Measurements from ENCODE around the gene MTCH1.
"Not testable (repeated sequence)": the region's sequence is repeated elsewhere in the genome, so short reads cannot be mapped to it uniquely, and the experiment has no call there.

MTCH1 gene

DNA sequence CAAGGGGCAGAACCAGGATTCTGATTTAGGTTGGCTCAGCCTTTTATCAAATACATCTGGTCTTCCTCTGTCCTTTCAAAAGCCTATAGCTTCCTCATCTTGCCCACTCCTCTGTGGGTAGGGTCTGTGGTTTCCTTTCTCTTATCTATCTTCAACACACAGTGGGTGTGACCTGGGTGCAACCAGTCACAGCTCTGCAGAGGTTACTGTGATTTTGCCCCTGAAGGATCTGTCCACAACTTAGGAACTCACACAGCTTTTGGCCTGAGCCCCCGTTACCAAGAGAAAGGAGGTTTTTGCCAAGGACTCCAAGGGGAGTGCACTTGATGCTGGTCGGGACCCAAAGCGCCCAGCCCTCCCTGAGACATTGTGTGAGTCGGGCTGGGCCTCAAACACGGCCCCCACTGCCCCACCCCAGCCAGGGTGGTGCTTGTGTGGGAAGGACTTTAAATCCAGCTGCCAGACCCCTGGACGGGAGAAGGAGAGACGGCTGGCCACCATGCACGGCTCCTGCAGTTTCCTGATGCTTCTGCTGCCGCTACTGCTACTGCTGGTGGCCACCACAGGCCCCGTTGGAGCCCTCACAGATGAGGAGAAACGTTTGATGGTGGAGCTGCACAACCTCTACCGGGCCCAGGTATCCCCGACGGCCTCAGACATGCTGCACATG, 31.6 kb downstream of the MTCH1 start, which contains the start of gene PI16:
TSS of gene PI16 (plus strand) at position 477 of the 670 bp plus-strand sequence. CDS start at position 500, 23 bp downstream.
- no peak for DNase-seq (ENCODE audit: low read depth)

DNA sequence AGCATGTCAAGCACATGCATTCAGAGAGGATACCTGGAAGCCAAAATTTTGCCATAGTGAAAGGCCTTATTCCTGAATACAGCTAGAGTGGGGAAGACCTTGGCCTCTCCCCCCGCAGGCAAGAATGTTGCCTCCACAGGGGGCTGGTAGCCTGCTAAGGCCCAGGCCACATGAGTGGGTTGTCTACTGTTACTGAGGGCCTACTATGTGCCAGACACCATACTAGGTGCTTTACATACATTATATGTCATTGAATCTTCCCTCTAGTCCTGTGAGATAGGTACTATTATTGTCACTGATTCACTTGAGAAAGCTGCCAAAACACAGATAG, 32.1 kb downstream of the MTCH1 start:
- DNase-seq (ENCODE audit: low read depth): no peak

DNA sequence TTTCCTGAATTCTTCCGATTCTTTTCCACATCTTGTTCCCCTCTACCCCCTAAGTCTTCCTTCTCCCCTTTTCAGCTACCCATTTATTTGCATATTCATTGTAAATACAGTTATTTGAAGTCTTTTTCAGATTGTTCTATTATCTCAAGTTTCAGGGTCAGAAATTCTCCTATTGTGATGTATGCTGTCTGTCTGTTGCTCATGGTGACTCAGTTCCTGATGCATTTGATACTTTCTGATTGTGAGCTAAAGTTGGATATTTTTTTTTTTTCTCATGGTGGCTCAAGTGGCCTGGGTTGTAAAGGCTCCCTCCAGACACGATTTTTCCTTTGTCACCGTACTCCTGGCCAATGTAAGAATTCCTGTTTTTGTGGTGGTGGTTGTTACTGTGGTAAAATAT, 36.4 kb downstream of the MTCH1 start:
- no peak for DNase-seq (ENCODE audit: low read depth)

DNA sequence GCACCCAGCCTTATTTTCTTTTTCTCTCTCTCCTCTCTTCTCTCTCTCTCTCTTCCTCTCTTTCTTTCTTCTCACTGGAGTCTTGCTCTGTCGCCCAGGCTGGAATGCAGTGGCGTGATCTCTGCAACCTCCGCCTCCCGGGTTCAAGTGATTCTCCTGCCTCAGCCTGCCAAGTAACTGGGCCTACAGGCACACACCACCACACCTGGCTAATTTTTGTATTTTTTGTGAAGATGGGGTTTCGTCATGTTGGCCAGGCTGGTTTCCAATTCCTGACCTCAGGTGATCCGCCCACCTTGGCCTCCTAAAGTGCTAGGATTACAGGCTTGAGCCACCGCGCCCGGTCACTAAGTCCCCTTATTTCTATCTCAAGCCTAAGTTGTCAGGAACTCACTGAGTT, 36.9 kb downstream of the MTCH1 start:
- not testable (repeated sequence) for DNase-seq (ENCODE audit: low read depth)

DNA sequence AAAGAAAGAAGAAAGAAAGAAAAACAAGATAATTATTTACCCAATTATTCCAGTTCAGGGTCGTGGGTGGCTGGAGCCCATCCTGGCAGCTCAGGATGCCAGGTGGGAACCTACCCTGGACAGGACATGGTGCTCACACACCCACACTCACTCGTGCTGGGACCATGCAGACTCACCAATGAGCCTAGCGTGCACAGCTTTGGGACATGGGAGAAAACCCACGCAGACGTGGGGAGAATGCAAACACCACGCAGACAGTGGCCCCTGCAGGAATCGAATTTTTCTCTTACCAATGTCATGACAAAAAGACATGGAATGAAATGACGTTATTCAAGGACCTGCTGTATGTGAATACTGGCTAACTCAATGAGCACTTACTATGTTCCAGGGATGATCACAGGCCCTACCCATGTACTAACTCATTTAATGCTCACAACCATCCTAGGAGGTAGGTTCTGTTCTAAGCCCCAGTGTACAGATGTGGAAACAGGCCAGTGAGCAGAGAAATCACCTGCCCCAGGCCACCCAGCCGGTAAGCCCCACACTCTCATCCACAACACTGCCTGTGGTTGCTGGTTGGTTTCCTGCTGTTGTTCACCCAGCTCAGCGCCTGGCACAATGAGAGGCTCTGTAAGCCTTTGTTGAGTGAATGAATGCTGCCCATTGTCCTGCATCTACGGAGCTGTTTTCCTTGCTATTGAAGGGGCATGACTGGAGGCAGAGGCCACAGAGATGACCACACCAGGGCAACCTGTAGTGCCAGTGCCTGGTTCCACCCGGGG, 38.2 kb downstream of the MTCH1 start:
- DNase-seq (ENCODE audit: low read depth): no peak

DNA sequence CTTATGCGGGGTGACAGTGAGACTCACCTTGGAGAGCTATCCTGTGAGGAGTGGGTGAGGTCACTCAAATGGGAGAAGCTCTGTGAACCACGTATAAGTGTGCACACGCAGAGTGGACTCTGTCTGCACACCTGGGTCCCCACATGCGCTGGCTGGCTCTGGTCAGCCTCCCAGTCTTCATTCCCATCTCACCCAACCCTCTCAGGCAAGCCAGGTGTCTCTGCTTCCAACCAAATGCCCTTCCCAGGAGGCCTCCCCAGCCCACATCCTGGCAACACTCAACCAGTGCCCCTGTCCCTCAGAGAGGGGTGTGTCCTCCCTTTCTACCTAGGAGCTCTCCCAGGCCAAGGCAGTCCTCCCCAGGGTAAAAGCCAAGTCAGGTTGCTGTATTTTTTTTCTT, 39.5 kb downstream of the MTCH1 start:
- DNase-seq (ENCODE audit: low read depth): no peak

DNA sequence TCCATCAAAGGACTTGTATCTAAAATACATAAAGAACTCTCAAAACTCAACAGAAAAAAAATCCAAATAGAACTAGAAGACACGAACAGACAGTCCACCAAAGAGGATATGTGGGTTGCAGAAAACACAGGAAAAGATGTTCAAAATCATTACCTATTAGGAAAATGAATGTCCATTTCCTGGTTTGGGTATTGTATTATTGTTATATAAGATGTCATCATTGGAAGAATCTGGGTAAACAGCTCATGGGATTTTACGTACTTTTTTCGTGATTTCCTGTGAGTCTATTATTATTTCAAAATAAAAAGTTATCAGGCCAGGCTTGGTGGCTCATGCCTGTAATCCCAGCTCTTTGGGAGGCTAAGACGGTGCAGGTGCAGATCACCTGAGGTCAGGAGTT, 40.7 kb downstream of the MTCH1 start:
- no peak for DNase-seq (ENCODE audit: low read depth)

DNA sequence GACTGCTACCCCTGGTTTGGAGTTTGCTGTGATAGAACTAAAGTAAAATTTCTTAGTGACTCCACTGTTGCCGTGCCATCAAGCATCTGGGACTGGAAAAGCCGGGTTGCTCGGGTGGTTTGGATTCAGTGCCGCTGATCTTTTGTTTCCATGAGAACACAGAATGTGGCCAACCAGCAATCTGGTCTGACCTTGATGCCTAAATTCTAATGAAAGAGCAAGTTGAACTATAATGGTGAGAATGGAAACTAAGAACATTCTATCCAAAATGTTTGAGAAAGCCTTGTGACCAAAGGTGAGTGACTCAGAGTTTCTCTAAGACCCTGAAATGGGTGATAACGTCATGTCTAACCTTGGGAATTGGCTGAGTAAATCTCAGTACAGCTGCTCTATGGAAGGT, 41.3 kb downstream of the MTCH1 start:
- DNase-seq (ENCODE audit: low read depth): no peak

DNA sequence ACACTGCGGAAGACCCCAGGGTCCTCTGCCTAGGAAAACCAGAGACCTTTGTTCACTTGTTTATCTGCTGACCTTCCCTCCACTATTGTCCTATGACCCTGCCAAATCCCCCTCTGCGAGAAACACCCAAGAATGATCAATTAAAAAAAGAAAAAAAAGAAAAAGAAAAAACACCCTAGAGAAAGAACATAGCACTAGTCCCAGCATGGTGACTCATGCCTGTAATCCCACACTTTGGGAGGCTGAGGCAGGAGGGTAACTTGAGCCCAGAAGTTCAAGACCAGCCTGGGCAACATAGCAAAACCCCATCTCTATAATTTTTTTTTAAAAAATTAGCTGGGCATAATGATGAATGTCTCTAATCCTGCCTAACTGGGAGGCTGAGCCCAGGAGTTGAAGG, 43.7 kb downstream of the MTCH1 start:
- not testable (repeated sequence) for DNase-seq (ENCODE audit: low read depth)

DNA sequence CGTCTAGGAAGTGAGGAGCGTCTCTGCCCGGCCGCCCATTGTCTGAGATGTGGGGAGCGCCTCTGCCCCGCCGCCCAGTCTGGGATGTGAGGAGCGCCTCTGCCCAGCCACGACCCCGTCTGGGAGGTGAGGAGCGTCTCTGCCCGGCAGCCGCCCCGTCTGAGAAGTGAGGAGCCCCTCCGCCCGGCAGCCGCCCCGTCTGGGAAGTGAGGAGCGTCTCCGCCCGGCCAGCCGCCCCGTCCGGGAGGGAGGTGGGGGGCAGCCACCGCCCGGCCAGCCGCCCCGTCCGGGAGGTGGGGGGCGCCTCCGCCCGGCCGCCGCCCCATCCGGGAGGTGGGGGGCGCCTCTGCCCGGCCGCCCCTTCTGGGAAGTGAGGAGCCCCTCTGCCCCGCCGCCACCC, 44.4 kb downstream of the MTCH1 start:
- not testable (repeated sequence) for DNase-seq (ENCODE audit: low read depth)

DNA sequence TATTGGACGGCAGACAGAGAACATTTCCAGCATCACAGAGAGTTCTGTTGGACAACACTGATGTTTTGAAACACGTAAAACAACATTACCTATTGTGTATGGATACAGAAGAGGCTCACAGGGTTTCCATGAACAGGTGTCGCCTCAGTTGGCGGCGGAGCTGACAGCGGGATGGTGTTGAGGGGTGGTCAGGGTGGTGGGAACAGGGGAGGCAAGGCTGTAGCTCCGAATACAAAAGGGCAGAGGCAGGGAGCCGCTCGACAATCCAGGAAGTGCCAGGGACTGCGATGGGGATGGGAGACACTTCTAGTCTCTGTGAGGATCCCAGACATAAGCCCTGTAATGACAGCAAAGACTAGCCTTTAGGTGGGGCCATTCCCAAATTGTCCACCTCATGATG, 46.0 kb downstream of the MTCH1 start:
- no peak for DNase-seq (ENCODE audit: low read depth)

DNA sequence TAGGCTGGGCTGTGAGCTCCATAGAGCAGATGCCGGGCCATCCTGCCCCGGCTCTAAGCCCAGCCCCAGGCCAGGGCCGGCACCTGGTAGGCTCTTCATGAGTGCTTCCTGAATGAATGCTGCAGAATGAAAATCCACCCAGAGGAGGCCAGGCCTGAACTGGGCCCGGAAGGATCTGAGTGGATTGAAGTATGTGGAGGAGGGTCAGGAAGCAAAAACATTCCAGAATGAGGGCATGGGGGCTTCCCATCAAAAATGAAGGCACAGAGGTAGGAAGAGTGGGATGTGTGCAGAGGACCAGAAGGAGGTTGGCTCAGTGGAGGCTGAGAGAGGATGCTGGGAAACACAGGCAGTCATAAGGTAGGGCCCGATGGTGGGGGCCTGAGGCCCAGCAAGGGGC, 47.0 kb downstream of the MTCH1 start:
- not testable (repeated sequence) for DNase-seq (ENCODE audit: low read depth)

DNA sequence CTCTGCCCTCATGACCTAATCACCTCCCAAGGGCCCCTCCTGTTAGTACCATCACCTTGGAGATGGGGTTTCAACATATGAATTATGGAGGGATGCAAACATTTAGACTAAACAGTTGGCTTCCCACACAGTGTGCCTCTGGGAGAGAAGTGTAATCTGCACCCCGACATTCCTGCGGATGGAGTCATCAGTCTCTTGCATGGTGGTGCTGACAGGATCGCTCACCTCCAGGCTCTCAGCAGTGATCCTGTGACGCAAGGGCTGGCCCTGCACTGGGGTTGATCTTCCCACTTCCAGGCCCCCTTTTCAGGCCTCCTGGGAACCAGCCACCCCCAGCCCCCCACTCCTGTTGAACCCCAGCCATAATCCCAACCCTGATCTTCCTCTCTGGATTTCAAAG, 47.5 kb downstream of the MTCH1 start:
- DNase-seq (ENCODE audit: low read depth): peak; percentile 36

DNA sequence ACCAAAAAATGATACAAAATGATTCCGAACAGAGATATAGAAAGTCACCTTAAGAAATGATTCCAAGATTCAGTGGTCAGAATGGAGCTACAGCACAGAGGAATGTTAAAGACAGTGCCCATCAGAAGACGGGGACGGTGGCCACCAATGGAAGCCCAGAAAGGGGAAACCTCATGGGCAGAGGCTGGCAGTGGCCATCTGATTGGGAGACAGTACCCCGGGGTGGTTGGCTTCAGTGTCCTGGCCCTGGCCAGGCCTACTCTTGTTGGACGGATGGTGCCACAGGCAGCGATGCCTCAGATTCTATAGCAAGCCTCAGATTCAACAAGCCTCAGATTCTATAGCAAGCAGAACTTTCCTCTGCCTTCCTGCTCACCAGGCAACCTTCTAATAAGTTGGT, 48.1 kb downstream of the MTCH1 start:
- DNase-seq (ENCODE audit: low read depth): no peak

DNA sequence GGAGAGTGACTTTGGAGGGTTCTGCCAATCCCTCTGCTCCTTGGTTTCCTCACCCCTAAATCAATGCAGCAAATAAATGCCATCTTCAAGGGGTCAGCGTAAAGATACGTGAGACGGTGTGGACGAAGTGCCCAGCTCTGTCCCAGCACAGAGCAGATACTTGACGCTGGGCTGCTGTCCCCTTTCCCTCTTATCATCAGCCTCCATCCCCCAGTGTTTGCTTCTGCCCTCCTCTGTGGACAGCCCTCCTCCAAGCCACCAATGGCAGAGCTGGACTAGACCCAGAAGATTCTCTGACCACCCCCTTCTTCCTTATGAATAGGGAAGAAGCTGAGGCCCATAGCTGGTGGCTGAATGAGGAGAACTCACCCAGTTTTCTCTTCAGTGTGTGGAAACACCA, 49.2 kb downstream of the MTCH1 start:
- no peak for DNase-seq (ENCODE audit: low read depth)

DNA sequence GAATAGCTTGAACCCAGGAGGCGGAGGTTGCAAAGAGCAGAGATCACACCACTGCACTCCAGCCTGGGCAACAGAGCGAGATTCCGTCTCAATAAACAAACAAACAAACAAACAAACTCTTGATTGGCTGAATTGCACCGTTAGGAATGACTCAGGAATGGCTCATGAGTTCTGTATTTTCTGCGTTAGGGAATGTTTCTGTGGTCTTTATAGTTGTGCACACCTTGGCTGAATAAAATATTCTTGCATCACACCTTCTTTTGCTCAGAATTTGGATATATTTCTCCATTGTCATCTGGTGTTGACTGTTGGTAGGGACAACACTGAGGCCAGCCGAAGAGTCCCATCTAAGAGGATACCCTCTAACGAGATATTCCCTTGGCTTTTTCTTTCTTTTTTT, 51.1 kb downstream of the MTCH1 start:
- no peak for DNase-seq (ENCODE audit: low read depth)

DNA sequence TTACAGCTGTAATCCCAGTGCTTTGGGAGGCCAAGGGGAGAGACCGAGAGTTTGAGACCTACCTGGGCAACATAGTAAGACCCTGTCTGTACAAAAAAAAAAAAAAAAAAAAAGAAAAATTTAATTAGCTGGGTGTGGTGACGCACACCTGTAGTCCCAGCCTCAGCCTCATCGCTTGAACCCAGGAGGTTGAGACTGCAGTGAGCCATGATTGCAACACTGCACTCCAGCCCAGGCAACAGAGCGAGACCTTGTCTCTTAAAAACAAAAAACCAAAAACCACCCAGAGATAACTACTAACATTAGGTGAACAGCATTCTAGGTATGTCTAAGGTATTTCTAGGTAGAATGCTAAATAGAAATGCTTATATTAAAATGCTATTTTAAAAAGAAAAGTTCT, 52.5 kb downstream of the MTCH1 start:
- no peak for DNase-seq (ENCODE audit: low read depth)

DNA sequence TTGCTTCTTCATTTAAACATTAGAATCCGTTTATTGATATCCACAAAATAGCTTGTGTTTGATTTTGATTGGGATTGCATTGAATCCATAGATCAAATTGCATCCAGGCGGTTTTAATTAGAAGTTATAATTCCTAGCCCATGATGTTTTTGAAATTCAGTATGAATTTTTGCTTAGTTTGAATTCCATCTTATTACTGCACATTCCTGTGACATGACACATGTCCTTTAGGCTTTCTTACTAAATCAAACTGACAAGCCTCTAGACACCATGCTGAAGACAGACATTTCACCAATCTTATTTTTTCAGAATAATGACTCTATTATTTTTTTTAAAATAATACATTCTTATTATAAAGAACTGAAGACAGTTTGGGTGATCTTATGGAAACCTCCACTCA, 52.9 kb downstream of the MTCH1 start:
- DNase-seq (ENCODE audit: low read depth): peak; percentile 69

DNA sequence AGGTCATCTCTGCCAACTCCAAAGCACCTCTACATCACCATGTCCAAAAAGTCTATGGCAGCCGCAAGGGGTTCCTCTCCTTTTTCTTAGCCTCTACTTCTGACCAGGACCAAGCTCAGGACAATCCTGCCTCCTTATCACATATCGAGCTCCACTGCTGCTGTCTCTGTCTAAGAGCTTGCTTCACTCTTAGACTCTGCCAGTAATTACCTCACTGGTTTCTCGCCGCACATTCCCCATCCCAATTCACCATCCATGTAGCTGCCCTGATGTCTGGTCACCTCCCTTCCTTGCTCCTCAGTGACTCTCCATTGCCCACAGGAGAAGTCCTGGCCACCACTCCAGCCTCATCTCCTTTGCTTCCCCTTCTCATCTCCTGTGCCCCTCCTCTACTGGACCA, 55.5 kb downstream of the MTCH1 start:
- DNase-seq (ENCODE audit: low read depth): no peak

DNA sequence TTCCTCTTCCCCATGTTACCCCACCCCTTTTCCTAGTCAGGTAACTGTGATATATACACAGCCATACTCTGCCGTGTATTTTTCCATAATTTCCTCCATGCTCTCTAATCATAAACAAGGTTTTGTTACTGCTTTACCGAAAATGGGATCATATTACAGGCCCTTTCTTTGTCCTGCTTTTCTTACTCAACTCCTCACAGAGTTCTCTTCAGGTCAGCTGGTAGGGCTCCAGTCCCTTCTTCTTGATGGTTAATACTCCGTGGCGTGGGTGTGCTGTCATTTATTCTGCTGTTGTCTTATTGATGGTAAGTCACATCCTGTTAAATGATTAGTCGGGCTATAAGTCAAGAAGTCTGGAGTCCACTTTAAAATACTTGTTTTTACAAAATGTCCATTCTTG, 56.4 kb downstream of the MTCH1 start:
- peak; percentile 62 for DNase-seq (ENCODE audit: low read depth)

DNA sequence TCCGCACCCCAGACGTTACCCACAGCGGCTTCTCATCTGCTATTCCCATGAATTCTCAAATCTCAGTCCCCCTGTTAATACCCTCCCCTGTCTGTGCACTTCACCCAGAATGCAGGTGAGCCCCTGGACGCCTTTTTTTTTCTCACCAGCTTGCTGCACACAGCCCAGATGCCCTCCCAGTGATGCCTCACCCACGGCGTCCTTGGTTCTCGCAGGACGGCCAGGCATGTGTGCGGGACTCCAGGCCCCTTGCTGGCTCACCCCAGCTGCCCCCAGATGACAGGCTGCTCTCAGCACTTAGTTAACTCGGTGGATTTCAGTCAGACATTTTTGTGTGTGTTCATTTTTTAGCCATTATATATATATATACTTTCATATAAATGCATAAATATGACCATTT, 56.8 kb downstream of the MTCH1 start:
- no peak for DNase-seq (ENCODE audit: low read depth)

DNA sequence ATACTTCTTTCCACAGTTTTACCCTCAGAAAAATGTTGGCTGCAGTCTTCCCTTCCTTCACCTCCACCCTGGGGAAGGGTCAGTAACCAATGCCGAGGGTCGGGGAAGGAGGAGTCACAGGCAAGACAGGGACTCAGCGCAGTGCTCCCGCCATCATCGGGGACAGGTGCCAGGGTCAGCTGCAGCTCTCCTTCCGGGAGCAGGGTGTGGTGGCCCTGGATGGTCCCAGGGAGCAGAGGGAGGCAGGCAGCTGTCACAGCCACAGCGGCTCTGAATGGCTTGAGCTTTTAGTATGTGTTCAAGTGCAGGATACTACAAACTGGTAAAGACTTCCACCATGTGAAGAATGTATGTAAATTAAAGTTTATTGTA, 57.5 kb downstream of the MTCH1 start:
- DNase-seq (ENCODE audit: low read depth): no peak

DNA sequence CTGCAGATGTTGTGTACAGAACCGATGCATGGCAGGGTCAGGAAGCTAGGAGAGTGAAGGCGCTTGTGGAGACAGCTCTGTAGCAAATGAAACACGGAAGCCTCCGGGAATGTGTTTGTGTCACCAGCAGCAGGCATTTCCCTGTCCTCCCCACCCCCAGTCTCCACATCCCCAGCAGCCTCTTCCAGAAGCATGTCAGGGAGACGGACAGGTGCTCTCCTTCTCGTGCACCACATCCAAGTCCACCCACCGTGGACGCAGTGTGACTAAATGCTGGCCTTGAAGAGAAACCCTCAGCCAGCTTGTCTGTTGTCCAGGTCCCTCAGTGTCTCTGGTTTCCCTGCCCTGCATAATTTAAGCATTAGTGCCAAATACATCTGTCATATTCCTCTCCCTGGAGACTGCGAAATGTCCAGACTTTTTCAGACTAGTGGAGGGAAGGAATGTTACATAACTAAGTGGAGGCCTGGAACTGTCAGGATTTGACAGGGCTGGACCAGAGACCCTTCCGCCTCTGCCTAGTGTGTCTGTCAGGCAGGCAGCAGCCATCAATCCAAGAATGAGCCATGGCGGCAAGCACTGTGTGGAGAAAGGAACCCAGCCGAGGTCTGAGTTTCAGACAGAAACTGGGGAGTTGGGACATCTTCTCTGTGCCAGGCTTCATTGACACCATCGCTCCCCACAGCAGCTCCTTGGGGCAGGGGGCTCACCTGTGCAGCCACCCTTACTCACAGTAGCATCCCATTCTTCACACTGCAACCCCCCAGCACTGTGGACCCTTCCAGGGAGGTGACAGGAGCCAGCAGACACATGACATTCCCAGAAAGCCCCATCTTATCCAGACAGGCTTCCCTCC, 58.1 kb downstream of the MTCH1 start:
- no peak for DNase-seq (ENCODE audit: low read depth)
